ENCODE measurements around the gene PCP4.

The PCP4 gene

DNA sequence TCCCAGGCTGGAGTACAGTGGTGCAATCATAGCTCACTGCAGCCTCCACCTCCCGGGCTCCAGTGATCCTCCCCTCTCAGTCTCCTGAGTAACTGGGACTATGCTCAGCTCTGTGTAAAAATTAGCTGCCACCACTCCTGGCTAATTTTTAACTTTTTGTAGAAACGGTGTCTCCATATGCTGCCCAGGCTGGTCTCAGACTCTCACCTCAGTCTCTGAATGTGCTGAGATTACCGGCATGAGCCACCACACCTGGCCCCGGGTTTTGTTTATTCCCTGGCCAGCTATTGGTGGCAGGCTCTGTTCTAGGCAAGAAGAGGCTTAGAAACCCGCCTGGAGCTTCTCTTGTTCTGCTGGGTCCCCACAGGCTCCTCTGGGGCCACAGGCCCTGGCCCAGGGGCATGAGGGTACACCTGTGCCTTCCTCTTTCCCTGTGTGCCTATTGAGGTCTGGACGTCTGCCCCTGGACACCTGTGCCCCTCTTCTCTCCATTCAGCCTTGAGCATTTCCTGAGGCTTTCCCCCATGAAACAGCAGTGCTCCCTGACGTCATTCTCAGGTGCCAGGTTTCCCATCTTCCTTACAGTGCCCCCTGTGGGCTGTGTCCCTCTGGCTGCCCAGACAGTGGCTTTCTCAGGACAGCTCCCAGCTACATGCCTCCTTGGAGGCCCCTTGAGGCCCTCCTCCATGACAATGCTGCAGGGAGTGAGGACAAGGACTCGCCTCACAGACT lies 57.5 kb downstream of the PCP4 start:
- DNase-seq, result no peak

DNA sequence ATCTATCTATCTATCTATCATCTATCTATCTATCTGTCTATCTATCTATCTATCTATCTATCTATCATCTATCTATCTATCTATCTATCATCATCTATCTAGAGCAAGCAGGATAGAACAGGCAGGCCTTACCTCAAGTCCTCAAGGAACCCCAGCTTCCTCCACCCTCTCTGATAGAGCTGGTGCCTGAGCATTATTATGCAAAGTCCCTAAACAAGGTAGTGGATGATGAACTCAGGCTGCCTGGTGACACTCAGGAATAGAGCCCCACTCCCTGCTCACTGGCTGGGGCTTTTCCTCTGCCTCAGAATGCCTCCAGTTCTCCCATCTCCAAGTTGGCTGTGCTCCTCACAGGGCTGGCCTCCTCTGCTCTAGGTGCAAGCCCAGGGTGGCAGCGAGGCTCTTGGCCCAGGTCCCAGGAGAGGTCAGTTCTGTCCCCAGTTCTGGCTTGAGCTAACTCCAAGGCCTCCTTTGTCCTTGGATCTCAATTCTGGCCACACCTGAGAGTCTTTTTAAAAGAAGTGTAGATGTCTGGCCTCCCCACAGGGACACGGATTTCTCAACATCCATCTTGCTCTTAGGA lies 60.2 kb downstream of the PCP4 start:
- no peak for DNase-seq

GRCh38 chr21:39932335-39932734 lies 65.1 kb downstream of the PCP4 start:
- no peak for DNase-seq

GRCh38 chr21:39934895-39935294 lies 67.7 kb downstream of the PCP4 start:
- no peak for DNase-seq

DNA sequence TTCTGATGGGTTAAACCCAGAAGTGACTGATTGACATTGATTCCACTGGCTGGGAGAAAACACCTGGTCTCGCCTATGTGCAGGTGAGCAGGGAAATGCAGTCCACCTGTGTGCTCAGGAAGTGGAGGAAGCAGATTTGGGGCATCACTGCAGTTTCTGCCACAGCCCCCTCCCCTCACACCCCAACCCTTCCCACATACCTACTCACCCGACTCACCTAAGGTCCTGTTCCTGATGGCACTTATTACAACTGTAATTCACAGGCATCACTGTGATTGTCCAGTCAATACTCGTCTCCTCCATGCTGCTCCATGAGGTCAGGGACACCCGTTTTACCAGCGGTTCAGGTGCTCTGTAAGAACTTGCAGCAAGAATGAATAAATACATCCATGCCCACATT lies 68.5 kb downstream of the PCP4 start:
- no peak for DNase-seq

DNA sequence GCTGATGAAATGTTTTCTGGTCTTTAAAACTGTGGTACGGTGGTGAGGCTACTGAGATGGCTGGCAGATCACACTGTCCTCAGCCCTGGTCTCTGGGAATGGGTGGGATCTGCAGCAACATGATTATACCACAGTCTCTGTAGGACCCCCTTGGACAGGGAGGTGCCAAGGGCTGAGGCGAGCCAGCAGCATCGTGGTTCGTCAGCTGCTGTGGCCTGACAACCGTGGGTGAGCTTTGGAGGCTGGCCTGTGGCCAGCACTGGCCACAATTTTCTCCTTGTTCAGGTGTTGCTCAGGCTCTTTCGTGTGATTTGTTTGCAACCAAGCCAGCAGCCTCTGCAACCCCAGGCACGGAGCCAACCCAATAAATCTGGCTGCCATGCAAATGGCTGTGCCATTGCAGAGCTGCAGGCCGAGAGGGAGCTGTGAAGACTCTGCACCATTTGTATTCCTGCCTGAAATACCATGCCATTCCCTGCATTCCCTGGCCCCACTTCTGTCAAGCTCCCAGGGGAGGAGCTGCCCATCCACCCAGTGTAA lies 70.9 kb downstream of the PCP4 start:
- DNase-seq, result no peak

DNA sequence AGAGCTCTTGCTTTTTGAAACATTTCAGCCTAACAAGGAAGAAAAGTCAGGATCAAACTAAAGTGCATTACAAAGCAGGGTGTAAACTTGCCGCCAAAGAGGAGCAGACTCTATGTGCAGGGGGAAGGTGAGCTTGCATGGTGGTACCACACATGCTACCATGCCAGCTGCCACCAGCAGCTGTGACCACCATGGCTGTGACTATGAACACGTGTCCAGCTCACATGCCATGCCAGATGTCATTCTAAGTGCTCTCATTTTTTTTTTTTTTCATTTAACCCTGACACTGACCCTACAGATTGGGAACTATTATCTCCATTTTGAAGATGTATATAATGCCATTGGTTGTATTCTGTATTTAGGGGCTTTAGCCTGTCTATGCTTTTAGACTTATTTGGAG lies 79.0 kb downstream of the PCP4 start:
- no peak for DNase-seq

DNA sequence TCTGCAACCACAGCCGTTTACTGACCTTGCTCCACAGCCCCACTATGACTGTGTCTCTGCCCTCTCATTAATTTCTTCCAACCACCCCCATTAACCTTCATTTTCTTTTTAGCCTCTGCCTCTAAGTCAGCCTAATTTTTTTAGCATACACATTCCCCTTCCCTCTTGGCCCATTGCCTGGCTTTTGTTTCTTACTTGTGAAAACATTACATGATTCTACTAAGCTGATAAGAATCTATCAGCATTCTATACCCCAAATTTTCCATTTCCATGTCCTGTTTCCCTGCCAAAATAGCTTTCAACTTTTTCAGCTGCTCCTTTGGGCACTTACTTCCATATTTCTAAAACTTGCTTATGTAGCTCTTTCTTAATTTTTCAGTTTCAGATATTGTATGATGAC lies 79.8 kb downstream of the PCP4 start:
- DNase-seq, result no peak

GRCh38 chr21:39951183-39952101 lies 84.2 kb downstream of the PCP4 start:
- DNase-seq, result no peak

GRCh38 chr21:39952265-39952664 lies 85.0 kb downstream of the PCP4 start:
- no peak for DNase-seq

DNA sequence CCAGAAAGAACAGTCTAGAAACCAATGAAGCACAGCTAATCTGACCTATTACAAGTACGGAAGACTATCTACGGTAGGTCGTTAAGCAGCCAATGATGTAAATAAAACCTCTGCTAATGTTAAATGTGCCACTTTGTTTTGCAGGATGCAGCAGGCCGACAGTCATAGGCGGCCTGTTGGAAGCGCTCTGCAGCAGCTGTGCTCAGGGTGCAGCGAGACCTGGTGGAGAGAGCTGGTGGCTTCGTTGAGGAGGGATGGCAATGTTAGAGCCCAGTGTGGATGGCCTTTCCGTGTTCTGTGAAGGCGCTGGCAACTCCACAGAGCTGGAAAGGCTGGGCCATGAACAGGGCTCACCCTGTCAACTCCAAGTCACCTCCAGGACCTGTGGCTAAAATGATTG lies 87.3 kb downstream of the PCP4 start:
- DNase-seq, result no peak

DNA sequence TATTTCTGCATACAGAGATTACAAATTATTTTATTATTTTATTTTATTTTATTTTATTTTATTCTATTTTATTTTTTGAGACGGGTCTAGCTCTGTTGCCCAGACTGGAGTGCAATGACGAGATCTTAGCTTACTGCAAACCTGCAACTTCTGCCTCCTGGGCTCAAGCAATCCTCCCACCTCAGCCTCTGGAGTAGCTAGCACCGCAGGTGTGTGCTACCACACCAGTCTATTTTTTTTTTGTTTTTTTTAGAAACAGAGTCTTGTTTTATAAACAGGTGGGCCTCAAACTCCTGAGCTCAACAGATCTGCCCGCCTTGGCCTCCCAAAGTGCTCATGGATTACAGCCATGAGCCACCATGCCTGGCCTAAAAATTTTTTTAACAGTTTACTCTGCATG lies 88.1 kb downstream of the PCP4 start:
- no peak for DNase-seq

- DNase-seq, result no peak
These were observed 89.3 kb downstream of the PCP4 start for GRCh38 chr21:39956586-39956985.

DNA sequence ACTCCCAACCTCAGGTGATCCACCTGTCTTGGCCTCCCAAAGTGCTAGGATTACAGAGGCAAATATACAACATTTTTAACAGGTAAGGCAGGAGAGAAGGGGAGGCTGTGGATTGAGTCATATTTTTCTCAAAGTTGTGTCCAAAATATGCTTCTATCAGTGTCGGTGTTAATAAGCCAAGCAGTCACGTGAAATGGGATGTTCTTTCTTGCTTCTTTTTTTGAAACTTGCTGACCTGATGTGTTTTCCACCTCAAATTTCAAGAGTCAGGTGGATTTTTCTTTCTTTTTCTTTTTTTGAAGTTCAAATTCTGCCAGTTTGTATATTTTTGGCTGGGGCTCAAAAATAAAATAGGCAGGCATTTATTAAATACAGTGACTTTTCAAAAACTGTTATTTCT lies 91.5 kb downstream of the PCP4 start:
- no peak for DNase-seq

- no peak for DNase-seq
These were observed 94.0 kb downstream of the PCP4 start for GRCh38 chr21:39961251-39961650.

- DNase-seq, result no peak
These were observed 97.8 kb downstream of the PCP4 start for GRCh38 chr21:39965026-39965425.

DNA sequence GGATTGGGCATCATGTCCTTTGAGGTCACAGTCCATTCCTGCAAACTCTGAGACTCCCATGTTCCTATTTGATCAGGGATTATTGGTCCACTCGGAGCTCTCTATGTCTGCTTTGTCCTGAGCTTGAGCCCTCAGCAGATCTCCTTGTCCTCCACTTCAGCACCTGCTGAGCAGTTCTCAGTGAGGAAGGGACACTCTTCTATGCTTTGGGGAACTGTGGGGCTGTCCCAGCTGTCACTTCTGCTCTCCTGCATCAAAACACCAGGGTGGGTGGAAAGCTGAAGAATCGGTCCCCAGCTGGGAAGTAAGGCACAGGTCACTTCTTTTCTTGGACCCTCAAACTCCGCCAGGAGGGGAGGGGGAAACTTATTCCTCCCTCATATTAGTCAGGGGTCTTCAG lies 99.5 kb downstream of the PCP4 start:
- no peak for DNase-seq

- no peak for DNase-seq
These were observed 100.8 kb downstream of the PCP4 start for GRCh38 chr21:39968010-39968409.

DNA sequence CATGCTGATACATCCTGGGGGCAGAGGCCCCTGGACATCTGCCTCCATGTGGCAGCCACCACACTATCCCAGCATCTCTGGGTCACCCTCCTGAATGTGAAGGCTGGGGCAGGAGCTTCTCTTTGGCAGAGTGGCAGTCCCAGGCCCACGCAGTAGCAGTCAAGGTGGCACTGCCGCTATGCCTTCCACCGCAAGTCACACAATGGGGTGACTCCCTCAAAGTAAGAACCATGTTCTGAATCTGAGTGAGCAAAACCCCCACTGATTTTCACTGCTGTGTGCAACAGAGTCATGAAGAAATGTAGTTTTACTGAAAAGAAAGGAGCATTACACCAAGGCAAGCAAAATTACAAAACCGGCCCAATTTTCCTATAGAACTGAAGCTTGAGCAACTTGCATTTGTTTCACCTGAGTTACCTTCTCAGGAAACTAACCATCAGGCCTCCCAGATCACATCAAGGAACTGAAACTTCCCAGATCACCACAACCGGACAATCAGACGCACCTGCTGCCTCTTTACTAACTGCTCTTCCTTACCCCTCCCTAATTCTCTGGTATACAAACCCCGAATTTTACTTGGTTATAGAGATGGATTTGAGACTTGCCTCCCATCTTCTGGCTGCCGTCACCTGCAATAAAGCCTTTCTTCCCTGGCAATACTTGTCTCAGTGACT lies 102.6 kb downstream of the PCP4 start:
- no peak for DNase-seq

DNA sequence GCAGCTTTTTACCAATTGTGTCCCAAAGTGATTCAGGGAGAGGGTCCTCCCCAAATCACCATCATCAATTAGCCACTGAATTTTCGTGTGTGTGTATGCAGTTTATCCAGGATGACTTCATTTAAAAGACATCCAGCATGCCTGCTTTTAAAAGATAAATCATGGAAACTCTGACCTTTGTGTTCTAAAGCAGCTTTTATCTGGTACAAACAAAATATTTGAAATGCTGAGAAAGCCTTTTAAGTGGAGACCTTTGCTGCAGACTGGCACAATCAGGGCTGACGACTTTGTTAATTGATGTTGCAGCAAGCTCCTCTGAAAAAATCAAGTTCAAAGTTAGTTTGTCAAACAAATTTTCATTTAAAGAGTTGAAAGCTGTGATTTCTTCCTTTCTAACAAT lies 104.7 kb downstream of the PCP4 start:
- no peak for DNase-seq

DNA sequence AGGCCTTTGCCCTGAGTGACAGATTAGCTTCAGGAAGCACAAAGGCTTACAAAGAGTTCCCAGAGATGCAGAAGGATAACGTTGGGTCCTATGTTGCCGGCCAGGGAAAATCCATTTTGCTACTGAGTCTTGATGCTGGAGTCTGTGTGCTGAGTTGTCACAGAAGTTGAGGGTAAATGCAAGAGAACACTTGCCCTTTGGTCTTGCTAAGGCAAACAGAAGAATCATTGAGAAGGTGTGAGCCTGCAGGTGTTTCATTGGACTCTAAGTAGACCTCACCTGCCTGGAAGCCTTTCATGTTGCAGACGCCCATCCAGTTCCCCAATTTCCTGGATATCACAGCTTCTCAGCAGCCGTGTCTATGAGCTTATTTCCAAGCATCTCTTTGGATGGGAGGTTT lies 105.2 kb downstream of the PCP4 start:
- DNase-seq, result no peak

DNA sequence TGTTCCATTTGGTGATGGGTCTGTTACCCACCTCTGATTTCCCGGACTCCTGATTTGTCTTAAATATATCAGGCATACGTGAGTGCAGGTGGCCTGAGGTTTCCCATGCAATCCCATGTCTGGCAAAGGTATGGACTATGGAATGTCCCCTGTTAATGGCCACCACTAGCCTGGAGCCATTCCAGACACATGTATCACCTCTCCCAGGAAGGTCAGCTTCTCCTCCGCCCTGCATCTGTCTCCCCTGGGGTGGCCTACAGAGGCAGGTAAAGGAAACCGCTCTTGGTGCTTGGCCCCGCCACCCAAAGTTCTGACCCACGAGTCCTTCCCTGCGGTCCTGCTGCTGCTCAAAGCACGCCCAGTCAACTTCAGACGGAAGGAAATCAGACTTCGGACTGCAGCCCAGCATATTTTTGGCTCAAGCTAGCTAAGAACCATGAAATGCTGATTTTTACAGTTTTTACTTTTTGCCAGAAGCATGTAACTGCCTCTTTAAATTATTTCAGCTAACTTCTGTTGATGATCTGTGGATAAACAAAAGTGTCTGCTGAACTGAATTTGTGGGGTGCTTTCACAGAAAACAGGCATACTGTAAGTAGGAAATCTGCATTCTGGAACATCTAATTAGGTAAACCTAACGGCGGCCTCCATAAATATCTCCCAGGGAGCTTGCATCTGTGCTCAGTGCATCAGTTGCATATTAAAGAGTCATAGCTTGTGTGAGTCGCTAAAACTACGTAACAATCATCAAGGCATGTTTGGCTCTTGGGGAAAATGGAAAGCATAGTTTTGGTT lies 105.9 kb downstream of the PCP4 start:
- DNase-seq, result no peak
